GM12873 (cell line): ENCODE results near the gene MYBBP1A.

Experiments
- TF ChIP-seq, protein P1 (sequence below): IDR thresholded peaks from 2 replicates; pipeline ENCODE4 v1.5.1; 2012; ENCODE audit warnings: low read depth, mild to moderate bottlenecking, moderate library complexity, low read length, control low read depth; ENCODE audit not compliant: insufficient read depth; ENCODE audit errors: missing control alignments

MYBBP1A gene

DNA sequence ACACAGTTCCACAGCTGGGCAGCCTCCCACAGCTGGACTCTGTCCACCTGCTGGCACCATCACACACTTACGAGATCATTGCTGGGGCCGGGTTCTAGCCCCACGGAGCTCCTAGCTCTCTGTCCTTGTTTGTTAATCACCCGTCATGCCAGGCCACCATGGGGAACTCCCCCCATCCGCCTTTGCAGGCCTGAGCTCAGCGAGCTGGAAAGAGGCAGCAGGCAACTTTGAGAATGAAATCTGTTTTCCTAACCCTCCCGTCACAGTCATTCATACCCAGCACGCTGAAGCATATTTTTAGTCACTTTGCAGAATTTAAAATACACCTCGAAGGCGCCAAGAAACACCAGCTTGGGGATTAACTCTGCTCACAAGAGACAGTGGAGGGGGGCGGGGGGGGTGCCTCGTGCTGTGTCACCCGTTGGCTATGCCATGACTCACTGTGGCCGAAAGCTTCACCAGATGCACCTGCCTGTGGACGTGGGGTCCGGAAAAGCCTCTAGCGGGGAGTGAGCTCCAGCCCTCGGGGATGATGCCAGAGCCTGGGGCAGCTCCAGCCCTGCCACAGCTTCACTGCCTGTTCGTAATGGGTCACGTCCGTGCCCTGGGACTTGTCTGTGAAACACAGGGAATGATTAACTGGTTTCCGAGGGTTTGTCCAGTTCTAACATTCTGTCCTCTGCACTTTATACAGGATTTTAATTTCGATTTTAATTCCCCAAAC lies 57.9 kb downstream of the MYBBP1A start:
- TF ChIP-seq, protein P1, sequence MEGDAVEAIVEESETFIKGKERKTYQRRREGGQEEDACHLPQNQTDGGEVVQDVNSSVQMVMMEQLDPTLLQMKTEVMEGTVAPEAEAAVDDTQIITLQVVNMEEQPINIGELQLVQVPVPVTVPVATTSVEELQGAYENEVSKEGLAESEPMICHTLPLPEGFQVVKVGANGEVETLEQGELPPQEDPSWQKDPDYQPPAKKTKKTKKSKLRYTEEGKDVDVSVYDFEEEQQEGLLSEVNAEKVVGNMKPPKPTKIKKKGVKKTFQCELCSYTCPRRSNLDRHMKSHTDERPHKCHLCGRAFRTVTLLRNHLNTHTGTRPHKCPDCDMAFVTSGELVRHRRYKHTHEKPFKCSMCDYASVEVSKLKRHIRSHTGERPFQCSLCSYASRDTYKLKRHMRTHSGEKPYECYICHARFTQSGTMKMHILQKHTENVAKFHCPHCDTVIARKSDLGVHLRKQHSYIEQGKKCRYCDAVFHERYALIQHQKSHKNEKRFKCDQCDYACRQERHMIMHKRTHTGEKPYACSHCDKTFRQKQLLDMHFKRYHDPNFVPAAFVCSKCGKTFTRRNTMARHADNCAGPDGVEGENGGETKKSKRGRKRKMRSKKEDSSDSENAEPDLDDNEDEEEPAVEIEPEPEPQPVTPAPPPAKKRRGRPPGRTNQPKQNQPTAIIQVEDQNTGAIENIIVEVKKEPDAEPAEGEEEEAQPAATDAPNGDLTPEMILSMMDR: no peak

DNA sequence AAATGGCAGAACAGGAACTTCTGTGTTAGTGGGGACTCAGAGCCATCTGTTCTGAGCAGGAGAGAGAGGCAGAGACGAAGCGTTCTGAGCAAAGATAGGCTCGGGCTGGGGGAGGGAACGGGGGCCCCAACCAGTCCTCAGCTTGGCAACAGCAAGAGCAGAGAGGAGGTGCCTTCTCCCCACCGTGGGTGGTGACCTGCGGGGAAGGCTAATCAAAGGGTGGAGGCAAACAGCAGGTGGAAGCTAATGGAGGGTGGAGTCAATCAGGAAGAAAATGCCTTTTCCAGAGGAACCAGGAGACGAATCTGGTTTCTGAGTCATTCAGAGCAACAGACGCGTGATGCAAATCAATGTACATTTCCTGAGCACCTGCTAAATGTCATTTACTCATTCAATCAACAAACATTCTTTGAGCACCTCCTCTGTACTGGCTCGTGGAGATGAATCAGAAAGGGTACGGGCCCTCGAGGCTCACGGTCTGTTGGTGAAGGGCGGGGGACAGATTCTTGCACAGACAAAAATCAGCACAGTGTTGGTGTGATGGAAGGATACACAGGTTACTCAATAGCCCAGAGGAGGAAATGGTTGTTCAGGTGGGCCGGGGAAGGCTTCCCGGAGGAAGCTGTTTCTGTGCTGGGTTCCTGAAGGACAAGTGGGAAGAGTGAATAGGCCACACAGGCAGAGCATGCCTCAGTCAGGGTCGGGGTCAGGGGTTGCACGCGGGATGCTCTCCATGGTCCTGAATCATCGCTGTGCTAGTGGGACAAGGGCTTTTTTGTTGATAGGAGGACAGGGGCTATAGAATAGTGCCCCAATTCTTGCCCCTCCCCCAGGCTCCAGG lies 62.2 kb downstream of the MYBBP1A start:
- TF ChIP-seq, protein P1: no peak

DNA sequence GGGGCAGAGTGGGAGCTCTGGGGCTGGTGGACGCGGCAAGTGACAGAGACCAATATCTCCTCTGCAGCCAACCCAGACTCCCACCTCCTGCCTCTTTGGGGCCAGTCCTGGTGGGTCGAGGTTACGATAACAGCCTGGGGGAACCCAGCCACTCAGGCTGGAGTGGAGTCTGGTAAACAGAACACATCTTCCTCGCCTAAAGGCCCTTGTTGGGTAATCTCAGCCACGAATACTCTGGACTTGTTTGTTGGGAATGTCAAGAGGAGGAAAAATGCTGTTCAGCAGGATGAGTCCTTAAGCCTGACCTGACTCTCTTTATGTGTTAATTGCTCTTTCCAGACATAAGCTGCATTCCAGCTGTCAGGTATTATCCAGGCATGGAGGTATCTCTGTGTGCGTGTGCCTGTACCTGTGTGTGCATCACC lies 64.5 kb downstream of the MYBBP1A start:
- TF ChIP-seq, protein P1: no peak

- TF ChIP-seq, protein P1: no peak
These were observed 65.0 kb downstream of the MYBBP1A start for GRCh38 chr17:4490109-4490591.

GRCh38 chr17:4488989-4489595 lies 66.1 kb downstream of the MYBBP1A start:
- TF ChIP-seq, protein P1: no peak
